ENCODE data around the gene ZNF33B.
A peak's percentile ranks its signal among the peaks of the same experiment; 100 is the strongest.
"Not testable (repeated sequence)": the region's sequence is repeated elsewhere in the genome, so short reads cannot be mapped to it uniquely, and the experiment has no call there.

Gene ZNF33B

DNA sequence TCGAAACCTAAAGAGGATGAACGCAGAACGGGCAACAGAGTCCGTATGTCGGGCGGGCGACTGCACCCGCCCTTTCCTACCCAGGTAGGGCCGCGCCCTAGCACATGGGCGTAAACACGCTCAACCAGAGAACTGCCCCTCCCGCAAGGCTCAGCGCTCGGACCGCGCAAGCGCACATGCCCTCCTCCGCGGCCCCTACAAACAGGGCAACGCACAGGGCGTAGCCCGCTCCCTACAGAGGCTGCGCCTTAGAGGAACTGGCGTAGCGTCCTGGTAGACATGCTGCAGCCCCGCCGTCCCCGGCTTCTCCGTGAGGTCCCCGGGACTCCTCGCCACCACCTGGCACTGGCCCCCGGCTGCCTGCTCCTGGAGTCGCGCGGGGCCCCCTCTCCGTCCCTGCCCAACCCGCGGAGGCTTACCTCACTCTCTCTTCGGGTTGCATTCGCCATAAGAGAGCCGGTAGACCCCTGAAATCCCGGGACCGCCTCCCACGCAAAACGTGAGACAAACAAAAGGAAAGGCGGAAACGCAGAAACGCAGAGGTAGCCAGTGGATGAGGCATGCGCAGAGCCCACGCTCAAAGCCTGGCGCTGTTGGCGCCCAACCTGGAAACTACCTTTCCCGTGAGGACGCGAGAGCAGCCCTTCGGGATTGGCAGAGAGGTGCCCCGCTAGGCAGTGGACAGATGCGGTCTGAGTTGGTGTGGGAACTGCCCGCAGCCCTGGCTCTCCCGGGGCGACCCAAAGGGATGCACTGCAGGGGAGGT is at the start of gene ZNF33B:
TSS of gene ZNF33B (minus strand) at position 516 of the 766 bp plus-strand sequence. CDS start 1,642 bp downstream, outside the sequence.
- DNase-seq (ENCODE audit: low read depth), result peak; percentile 98
- peak within 1 kb of the TSS; percentile 52 for H3K4me3 ChIP-seq (ENCODE audit: low read length)
- TF ChIP-seq, protein P1, sequence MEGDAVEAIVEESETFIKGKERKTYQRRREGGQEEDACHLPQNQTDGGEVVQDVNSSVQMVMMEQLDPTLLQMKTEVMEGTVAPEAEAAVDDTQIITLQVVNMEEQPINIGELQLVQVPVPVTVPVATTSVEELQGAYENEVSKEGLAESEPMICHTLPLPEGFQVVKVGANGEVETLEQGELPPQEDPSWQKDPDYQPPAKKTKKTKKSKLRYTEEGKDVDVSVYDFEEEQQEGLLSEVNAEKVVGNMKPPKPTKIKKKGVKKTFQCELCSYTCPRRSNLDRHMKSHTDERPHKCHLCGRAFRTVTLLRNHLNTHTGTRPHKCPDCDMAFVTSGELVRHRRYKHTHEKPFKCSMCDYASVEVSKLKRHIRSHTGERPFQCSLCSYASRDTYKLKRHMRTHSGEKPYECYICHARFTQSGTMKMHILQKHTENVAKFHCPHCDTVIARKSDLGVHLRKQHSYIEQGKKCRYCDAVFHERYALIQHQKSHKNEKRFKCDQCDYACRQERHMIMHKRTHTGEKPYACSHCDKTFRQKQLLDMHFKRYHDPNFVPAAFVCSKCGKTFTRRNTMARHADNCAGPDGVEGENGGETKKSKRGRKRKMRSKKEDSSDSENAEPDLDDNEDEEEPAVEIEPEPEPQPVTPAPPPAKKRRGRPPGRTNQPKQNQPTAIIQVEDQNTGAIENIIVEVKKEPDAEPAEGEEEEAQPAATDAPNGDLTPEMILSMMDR (IDR thresholded peaks at IDR 0.05; ENCODE audit: insufficient read depth, low read depth, low read length, missing control alignments), result no peak

DNA sequence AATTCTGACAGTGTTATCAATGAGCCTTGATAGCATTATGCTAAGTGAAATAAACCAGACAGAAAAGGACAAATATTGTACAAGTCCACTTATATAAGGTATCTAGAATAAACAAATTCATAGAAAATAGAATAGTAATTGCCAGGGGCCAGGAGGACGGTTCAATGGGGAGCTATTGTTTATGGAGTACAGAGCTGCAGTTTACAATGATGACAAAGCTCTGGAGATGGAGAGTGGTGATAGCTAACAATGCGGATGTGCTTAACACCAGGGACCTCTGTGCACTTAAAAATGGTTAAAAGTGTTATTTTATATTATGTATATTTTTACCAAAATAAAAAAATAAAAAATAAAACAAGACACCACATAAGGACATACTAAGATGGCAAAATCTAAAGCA is 46.1 kb upstream of the ZNF33B start:
- TF ChIP-seq, protein P1 (IDR thresholded peaks at IDR 0.05; ENCODE audit: insufficient read depth, low read depth, low read length, missing control alignments), result no peak
- no peak overlapping the region for H3K4me3 ChIP-seq (ENCODE audit: low read length)
- DNase-seq (ENCODE audit: low read depth), result no peak

DNA sequence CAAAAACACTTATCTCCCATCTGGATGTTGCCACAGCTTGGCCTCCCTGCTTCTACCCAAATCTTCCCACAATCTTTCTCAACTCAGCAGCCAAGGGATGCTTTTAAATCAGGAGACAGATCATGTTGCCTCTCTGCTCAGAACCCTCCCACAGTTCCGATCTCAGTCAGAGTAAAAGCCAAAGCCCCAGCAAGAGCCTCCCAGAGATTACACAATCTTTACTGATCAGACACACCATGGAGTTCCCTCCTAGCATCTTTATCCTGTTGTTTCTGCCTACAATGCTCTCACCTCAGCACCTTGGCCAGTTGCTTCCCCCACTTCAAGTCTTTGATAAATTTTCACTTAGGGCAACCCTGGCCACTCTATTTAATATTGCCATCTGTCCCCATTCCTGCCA is 41.9 kb upstream of the ZNF33B start:
- no peak overlapping the region for H3K4me3 ChIP-seq (ENCODE audit: low read length)
- DNase-seq (ENCODE audit: low read depth), result no peak
- TF ChIP-seq, protein P1 (IDR thresholded peaks at IDR 0.05; ENCODE audit: insufficient read depth, low read depth, low read length, missing control alignments), result no peak

DNA sequence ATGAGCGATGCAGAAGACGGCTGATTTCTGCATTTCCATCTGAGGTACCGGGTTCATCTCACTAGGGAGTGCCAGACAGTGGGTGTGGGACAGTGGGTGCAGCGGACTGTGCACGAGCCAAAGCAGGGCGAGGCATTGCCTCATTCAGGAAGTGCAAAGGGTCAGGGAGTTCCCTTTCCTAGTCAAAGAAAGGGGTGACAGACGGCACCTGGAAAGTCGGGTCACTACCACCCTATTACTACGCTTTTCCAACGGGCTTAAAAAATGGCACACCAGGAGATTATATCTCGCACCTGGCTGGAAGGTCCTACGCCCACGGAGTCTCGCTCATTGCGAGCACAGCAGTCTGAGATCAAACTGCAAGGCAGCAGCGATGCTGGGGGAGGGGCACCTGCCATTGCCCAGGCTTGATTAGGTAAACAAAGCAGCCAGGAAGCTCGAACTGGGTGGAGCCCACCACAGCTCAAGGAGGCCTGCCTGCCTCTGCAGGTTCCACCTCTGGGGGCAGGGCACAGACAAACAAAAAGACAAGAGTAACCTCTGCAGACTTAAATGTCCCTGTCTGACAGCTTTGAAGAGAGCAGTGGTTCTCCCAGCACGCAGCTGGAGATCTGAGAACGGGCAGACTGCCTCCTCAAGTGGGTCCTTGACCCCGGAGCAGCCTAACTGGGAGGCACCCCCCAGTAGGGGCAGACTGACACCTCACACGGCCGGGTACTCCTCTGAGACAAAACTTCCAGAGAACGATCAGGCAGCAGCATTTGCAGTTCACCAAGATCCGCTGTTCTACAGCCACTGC is 27.0 kb upstream of the ZNF33B start:
- H3K4me3 ChIP-seq (ENCODE audit: low read length), result not testable (repeated sequence)

DNA sequence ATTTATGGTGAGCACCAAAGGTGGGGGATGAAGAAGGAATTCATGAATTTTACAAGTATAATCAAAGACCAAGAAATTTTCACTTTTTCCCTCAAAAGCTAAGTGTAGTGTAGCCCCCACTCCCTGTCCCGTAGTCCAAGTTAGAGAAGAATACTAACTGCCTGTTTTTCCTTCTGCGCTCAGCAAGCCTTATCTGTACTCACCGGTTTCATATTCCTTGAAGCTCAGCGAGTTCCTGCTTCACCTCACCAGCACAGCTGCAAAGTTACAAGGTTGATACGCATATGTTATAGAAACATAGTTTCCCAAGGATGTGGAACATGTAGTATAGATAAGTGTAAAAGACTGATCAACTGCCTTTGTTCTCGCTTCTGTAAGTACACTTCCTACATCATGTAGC is 16.0 kb upstream of the ZNF33B start:
- TF ChIP-seq, protein P1 (IDR thresholded peaks at IDR 0.05; ENCODE audit: insufficient read depth, low read depth, low read length, missing control alignments), result no peak
- H3K4me3 ChIP-seq (ENCODE audit: low read length), result no peak overlapping the region
- DNase-seq (ENCODE audit: low read depth), result no peak

More for the DNA sequence above, 27.0 kb upstream of the ZNF33B start:
- not testable (repeated sequence) for DNase-seq (ENCODE audit: low read depth)

DNA sequence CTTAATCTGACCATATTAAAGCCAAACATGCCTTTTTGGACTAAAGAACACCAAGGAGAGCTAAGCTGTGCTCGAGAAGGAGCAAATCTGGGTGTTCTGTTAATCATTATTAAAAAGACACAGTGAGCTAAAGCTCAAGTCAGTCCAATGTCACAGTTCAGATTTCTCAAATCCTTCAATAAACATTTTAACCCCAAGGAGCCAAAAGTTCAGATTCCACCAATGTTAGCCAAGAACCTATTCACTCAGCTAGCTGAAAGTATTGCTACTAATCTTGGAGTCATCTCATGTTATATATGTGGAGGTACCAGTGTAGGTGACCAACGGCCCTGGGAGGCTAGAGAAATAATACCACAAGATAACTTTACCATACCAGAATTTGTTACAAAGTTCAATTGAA is 14.5 kb upstream of the ZNF33B start:
- no peak overlapping the region for H3K4me3 ChIP-seq (ENCODE audit: low read length)
- TF ChIP-seq, protein P1 (IDR thresholded peaks at IDR 0.05; ENCODE audit: insufficient read depth, low read depth, low read length, missing control alignments), result no peak
- DNase-seq (ENCODE audit: low read depth), result no peak

DNA sequence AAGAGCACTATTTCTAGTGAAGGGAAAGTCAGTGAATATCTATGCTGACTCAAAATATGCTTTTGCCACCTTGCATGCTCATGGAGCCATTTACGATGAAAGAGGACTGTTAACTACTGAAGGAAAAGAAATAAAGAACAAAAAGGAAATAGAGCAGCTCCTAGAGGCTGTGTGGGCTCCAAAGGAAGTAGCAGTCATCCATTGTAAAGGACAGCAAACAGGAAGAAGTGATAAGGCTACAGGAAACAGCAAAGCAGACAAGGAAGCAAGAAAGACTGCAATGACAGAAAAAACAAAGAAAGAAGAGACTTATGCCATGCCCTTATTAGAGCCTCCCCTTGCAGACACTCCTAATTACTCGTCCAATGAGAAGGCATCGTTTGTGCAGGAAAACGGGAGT is 12.0 kb upstream of the ZNF33B start:
- TF ChIP-seq, protein P1 (IDR thresholded peaks at IDR 0.05; ENCODE audit: insufficient read depth, low read depth, low read length, missing control alignments), result no peak
- H3K4me3 ChIP-seq (ENCODE audit: low read length), result no peak overlapping the region
- no peak for DNase-seq (ENCODE audit: low read depth)

All from epithelial cell of esophagus (primary cell).